Left colon (tissue), 2 donors: Measurements from ENCODE around the gene SLC35F1. TPM values are rescaled to one million over a fixed set of nuclear protein-coding genes. Genes with fewer than 3 reads are reported as not detected.
"Not testable (repeated sequence)": the region's sequence is repeated elsewhere in the genome, so short reads cannot be mapped to it uniquely, and the experiment has no call there.

Experiments used
- ATAC-seq: fragments of 200-7000 bp; cut with Tn5 transposase; one replicate; pipeline ENCODE4 v1.9.1; 2020; ENCODE audit warnings: mild to moderate bottlenecking, moderate library complexity
- DNase-seq, 2 donors: peaks; one replicate each; pipeline ENCODE4 v3.0.0-alpha.2; 2020
- intact Hi-C, 2 donors: fragments of 100-400 bp; cut with DNase I in 1 of 2; cut with micrococcal nuclease in 1 of 2; formaldehyde crosslinking; loops; one replicate each; pipeline versions ENCODE4 v1.11.2 to v1.14.0; 2022; cut with DNase I, micrococcal nuclease
- total RNA-seq, 2 donors: library from RNA; stranded (reverse); fragmentation: NEBNext Ultra II Directional; extraction: Animal tissue kit (Norgen Biotek cat#: 25700); gene quantifications; one replicate each; pipeline ENCODE4 v1.2.1, GENCODE V29; 2021
- donor health status: DM: no; HTN: no; CAD: no.
- donor health status: DM: yes; HTN: yes; CAD: no.

SLC35F1 gene
- total RNA-seq, 2 donors from 2014 or later, result 0.37 to 0.84 TPM

DNA sequence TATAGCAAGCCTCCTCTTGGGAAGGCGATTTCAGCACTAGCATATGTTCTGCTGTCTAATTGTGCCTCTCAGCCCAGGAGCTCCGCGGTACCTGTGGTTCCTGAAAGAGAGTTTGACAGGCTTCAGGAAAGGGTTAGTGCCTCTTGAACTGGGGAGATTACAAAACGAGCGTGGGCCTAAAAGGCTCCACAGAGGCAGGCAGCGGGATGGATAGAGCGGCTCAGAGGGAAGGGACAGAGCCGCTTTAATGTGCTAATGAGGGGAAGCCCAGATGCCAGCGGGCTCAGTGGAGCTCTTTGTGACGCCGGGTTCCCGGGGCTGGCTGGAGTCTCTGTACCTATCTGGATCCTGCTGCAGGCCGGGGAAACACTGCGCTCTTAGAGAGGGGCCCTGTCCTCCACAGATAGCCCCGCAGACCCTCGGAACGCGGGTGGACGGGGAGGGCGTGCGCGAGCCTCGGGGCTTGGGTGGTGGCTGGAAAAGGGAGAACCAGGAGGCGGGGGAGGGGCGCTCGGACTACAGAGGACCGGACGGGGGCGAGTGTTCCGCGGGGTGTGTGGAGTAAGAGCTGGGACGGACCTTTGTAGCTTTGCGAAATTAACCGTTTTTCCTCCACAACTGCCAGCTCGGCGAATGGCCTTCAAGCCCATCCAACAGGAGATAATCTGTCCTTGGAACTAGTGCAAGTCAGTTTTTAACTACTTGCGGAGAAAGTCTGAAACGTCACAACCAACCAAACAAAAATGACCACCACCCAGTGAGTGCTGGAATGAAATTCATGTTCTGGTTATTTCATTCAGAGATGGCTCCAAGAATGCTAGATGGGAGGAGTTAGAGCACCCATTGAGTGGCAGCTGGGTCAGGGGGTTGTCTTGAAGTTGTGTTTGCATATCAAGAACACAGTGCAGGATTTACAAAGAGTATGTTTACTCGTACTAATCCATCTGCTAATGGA lies 13.0 kb downstream of the SLC35F1 start:
- intact Hi-C loops, result no loop called here
- DNase-seq, result peak in 1 of 2 donors; percentile 6
- ATAC-seq, result no peak

DNA sequence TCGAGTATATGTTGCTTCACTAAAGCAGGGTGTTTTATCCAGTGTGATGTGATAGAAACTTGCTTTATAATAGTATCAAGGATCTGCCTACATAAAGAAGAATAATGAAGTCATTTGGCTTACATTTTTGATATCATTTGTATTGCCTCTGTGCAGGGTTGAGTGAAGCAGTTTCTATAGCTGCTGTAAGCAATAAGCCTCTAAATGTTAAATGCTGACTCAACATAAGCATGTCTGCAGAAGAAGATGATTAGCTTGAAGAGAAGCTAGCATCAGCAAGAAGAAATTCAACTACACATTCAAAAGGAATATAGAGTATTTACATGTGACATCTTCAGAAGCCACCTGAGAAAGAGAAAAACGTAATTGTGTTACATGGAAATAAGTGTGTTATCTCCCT lies 17.6 kb downstream of the SLC35F1 start:
- DNase-seq, result no peak
- intact Hi-C loops, result no loop called here
- ATAC-seq, result no peak

DNA sequence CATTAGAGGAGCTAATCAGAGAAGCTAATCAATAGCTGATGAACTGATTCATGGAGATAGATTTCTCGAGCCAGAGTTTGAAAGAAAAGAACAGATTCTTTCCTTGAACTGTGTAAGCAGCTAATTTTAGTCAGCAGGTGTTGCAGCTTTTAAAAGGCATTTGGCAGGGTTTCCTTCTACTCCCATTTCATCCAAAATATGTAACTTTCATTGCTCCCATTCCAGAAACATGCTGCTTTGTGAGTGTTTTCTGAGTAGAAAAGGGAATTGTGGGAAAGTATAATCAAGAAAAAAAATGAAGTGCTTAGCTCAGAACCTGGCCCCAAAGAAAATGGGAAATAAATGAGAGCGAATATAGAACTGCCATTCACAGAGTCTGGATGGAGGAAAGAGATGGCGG lies 20.8 kb downstream of the SLC35F1 start:
- DNase-seq (no peak), ATAC-seq (no peak)
- intact Hi-C loops, result no loop called here

DNA sequence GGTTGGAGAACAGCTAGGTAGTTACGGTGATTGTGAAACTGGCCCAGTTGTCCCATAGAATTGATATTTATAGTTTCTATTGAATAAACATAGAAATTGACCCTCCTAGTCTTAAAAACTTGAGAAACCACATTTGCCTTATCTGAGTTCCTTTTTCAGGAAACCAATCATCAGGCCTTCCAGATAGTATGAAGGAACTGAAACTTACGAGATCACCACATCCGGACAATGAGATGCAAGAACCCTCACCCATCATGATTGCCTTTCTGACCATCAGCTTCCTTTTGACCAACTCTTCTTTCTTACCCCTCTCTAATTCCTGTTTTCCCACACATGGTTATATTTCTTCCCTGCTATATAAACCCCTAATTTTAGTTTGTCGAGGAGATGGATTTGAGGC lies 21.8 kb downstream of the SLC35F1 start:
- intact Hi-C loops, result no loop called here
- ATAC-seq (no peak), DNase-seq (no peak)

DNA sequence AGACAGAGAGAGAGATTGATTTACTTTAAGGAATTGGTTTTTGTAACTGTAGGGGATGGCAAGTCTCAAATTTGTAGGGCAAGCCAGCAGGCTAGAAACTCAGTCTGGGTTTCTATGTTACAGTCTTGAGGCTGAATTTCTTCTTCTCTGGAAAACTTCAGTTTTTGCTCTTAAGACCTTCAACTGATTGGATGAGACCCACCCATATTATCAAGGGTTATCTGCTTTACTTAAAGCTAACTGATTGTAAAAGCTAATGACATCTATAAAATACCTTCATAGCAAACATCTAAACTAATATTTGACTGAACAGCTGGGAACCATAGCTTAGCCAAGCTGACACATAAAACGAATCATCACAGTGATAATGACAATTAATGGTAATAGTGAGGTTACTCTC lies 22.4 kb downstream of the SLC35F1 start:
- intact Hi-C loops, result no loop called here
- DNase-seq, result no peak
- no peak for ATAC-seq

DNA sequence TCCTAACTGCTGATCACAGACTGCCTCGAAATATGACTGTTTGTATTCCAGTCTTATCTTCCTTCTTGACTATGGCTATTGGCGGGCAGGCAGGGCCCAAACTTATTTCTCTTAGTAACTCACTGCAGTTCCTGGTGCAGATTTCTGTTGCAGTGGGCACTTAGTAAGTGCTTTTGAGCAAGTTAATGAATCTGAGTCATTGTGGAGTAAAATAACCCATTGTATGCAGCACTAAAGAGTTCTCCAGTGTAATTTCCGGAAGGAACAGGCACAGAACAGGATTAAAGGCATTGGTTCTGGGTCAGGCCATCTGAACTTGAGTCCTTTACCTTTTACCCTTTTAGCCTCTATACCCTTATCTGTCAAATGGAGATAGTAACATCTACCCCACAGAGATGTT lies 23.6 kb downstream of the SLC35F1 start:
- intact Hi-C loops, result no loop called here
- ATAC-seq (no peak), DNase-seq (no peak)

DNA sequence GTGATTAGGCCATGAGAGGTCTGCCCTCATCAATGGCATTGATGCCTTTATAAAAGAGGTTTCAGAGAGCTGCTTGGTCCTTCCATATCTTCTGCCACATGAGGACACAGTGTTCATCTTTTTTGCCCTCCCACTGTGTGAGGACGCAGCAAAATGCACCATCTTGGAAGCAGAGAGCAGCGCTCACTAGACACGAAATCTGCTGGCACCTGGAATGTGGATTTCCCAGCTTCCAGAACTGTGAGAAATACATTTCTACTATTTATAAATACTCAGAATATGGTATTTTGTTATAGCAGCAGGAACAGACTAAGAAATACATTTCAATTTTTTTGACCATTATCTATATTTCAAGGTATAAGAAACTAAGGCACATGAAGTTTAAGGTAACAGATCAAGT lies 24.9 kb downstream of the SLC35F1 start:
- no peak for ATAC-seq
- DNase-seq, result no peak
- intact Hi-C loops, result no loop called here

DNA sequence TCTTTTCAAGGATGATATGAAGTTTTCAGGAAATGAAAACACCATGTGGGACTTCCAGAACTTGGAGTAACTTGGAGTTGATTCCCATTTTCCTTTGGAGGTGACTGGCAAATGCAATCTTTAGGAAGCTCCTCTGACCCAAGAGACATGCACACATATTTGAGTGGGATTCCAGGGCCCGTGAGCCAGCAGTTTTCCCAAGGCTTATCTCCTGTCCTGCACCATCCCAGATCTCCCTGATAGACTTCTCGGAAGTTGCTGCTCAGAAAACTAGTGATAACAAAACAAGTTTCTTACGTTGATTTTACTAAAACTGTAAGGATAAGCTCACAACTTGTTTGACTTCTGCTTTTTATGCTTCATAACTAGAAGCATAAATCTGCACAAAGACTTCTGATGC lies 25.6 kb downstream of the SLC35F1 start:
- ATAC-seq (no peak), DNase-seq (no peak)
- intact Hi-C loops, result no loop called here

DNA sequence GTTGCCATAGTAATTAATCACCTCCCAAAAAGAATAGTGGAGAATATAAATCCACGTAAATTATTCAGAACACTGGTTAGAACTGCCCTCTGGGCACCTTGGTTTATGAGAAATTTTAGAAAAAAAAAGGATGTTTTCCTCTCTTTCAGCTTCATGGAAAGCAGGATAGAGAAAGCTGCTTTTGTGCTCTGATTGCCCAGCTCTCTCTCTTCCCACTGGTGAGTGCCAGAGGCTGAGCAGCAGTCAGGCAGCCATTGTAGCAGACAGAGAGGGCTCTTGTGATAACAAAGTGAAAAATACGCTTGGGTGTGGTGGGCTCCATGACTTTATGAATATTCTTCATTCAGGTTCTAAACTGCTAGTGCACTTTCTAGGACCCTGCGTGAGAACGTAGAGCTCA lies 26.4 kb downstream of the SLC35F1 start:
- intact Hi-C loops, result no loop called here
- no peak for ATAC-seq
- DNase-seq, result no peak

DNA sequence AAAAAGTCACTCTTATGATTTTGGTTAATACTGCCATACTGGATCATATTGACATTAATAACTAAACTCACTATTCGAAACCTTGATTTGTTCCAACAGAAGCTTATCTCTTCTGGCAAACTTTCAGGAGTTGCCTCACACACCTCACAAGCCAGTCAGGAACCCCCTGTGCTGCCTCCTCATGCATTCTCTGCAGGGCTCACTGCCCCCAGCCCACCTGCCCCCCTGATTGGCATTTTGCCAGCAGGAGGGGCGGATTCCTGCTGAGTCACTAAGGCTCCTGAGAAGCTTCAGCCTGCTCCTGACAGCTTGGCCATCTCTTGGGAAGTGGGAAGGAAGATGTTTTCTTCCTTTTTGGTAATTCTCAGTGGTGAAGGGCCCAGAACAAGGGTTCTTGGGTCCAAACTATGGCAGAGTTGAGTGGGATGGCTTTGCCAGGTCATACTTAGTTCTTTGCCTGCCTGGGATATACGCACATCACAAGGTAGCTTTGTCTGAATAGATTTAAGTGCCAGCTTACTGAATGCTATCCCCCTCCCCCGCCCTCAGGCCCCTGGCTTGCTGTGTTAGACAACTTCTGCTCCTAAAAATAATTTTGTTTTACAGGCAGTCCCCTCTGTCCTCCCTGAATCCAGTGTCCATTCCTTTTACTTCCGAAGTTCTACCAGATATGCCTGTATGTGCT lies 31.4 kb downstream of the SLC35F1 start:
- intact Hi-C loops, result no loop called here
- ATAC-seq, result no peak
- no peak for DNase-seq

DNA sequence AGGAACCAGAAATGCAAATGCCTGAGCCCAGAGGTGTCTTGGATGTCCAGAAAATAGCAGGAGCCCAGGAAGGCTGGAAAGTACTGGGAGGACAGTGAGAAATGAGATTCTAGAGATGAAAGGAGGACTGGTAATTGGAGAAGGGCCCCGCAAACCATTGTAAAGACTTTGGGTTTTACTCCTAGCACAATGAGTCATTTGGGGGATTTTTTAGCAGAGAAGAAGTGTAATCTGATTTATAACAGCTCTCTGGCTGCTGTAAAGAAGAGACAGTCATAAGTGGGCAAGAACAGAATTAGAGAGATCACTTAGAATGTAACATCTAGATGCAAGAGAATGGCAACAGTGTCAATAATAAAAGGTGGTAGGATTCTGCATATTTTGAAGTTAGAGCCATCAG lies 40.2 kb downstream of the SLC35F1 start:
- intact Hi-C loops, result no loop called here
- DNase-seq (no peak), ATAC-seq (no peak)

DNA sequence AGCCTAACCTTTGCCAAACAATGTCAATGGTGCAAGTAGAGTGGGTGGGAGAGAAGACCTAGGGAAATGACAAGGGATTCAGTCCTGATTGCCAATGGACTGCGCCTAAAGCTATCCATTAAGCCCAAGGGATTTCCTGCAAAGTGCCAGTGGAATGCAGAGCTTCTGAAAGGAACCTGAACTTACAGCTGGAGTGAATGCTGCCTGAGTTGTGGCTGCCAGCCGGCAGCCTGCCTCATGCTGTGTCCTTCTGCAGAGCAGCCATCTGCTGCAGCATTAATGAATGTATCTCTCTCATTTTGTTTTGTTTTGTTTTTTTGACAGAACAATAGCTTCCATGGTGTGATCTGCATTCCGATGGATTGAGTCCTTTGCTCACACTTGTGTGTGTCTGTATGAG lies 44.7 kb downstream of the SLC35F1 start:
- DNase-seq, result no peak
- ATAC-seq, result no peak
- intact Hi-C loops, result no loop called here

DNA sequence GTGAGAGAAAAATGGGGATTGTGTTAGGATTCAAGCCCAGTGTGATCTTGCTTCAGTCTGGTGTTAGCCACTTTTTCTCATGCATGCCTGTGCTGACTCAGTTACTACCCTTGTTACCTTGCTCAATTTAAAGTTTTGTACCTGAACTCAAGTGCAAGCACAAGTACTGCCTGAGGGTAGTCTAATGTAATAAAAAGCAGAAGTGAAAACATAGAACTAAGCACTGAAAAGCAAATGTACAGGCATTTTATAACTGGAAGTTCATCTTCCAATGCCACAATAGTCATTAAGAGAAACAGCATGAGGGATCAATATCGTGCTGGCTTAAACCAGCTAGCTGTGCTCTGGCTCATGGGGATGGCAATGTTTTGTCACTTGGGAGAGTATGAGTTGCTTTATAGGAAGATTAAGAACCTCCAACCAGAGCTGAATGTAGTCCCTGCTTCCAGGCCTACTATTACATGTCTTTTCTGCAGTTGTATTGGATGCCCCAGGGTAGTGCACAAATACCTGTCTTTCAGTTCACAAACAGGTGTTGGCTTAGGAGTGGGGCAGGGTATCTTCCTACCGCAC lies 48.7 kb downstream of the SLC35F1 start:
- DNase-seq, result no peak
- intact Hi-C loops, result no loop called here
- no peak for ATAC-seq

DNA sequence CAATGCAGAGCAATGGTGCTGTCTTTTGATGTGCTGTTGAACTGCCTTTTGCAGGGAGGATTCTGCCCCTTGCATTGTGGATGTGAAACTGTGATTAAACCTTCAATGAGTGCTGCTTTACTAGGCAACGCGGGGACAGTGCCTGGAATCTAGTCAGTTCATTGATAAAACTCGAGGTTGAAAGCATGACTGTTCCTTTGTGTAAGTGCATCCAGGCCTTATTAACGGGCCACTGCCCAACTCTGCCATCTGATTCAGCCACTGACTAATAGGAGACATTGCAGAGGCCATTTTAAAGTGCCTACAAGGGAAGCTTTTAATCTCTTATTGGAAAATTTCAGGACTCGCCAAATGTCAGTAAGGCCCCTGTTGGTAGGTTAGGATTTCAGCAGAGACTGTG lies 49.3 kb downstream of the SLC35F1 start:
- DNase-seq (no peak), ATAC-seq (no peak)
- intact Hi-C loops, result no loop called here

DNA sequence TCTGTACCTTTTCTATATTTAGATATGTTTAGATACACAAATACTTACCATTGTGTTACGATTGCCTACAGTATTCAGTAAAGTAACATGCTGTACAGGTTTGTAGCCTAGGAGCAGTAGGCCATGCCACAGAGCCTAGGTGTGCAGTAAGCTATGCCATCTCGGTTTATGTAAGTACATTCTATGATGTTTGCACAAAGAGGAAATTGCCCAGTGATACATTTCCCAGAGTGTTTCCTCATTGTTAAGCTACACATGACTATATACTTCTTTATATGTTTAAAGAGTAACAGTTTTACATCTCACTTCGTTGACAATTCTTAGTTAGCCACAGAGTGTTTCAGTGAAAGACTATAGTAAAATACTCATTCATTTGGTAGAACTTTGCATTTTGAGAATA lies 51.5 kb downstream of the SLC35F1 start:
- no peak for DNase-seq
- intact Hi-C loops, result no loop called here
- ATAC-seq, result peak; percentile 76

DNA sequence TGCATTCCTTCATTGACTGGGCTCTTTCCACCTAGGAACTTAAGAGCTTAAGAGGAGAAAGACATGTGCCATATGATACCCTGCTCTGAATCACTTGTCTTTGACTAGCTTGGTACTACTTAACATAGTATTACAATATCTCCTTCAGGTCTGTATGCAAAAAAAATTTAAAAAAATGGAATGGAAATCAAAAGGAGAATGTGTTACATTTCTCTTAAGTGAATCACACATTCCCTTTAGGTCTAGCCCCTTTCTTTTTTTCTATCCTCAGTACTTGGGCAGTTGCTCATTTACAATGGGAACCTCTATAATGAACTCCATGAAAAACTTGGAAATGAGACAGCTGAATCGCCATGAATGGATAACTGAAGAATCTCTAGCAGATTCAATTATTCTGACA lies 53.8 kb downstream of the SLC35F1 start:
- intact Hi-C loops, result no loop called here
- ATAC-seq (no peak), DNase-seq (no peak)

DNA sequence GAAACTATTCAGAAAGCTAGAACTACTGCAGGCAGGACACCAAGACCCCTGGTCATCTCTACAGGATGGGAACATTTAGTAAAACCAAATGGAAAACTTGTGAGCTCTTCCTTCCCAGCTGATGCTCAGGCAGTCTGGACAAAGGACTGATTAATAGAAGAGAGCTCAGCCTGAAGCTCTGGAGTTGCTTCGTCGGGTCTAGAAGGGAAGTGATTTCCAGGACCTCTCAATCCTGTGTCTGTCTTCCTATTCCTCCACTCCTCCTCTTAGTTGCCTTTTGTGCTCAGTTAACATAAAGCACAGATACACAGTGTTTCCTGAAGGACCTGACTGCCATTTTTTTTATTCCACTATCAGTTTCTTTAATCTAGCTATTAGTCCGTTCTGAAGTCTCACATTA lies 54.2 kb downstream of the SLC35F1 start:
- intact Hi-C loops, result no loop called here
- DNase-seq (no peak), ATAC-seq (no peak)

DNA sequence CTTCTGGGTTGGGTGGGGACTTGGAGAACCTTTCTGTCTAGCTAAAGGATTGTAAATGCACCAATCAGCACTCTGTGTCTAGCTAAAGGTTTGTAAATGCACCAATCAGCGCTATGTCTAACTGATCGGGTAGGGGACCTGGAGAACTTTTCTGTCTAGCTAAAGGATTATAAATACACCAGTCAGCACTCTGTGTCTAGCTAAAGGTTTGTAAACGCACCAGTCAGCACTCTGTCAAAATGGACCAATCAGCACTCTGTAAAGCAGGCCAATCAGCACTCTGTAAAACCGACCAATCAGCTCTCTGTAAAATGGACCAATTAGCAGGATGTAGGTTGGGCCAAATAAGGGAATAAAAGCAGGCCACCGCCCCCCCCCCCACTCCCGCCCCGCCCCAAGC lies 58.7 kb downstream of the SLC35F1 start:
- intact Hi-C loops, DNase-seq, ATAC-seq: not testable (repeated sequence)

DNA sequence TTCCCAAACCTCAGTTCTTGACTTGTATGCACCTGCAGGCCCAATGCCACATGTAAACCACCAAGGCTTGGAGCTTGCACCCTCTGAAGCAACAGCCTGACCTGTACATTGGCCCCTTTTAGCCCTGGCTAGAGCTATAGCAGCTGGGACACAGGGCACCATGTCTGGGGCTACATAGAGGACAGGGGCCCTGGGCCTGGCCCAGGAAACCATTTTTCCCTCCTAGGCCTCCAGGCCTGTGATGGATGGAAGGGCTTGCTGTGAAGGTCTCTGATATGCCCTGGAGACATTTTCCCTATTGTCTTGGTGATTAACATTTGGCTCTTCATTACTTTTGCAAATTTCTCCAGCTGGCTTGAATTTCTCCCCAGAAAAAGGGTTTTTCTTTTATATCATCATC lies 64.6 kb downstream of the SLC35F1 start:
- DNase-seq, result no peak

More for the DNA sequence above, 64.6 kb downstream of the SLC35F1 start:
- ATAC-seq, result no peak
- intact Hi-C loops, result loop anchor here in 1 of 2 donors (10.0 kb wide), 1 partner anchor 293 kb away; no protein-coding TSS in a partner anchor
